A549 (cell line): ENCODE measurements around the gene NR3C1.

Experiments
- EP300 ChIP-seq, 2 experiments: fragments of >200 bp; sonication (Bioruptor Twin); formaldehyde crosslinking; IDR thresholded peaks; 2 replicates in 1 of 2; 3 replicates in 1 of 2; pipeline ENCODE4 v1.6.1; 2016 to 2017
- FOSL2 ChIP-seq, 2 experiments: fragments of 450-650 bp in 1 of 2; fragments of >200 bp in 1 of 2; sonication (Bioruptor Twin) in 1 of 2; formaldehyde crosslinking; IDR thresholded peaks; 2 replicates each; pipeline versions ENCODE4 v1.5.0 to v1.6.1; 2016 to 2020; ENCODE audit warnings: mild to moderate bottlenecking in 1 of 2, moderate library complexity in 1 of 2
- POLR2A ChIP-seq: IDR thresholded peaks from 2 replicates; pipeline ENCODE4 v1.6.1; 2012; ENCODE audit warnings: mild to moderate bottlenecking, low read length
- ZFP36 ChIP-seq: fragments of 450-650 bp; IDR thresholded peaks from 2 replicates; pipeline ENCODE4 v1.6.1; 2014; ENCODE audit warnings: borderline replicate concordance; ENCODE audit not compliant: partially characterized antibody
- TF ChIP-seq, protein P1 (sequence below): fragments of >200 bp; sonication (Bioruptor Twin); formaldehyde crosslinking; IDR thresholded peaks from 3 replicates; pipeline ENCODE4 v1.5.1; 2016

DNA sequence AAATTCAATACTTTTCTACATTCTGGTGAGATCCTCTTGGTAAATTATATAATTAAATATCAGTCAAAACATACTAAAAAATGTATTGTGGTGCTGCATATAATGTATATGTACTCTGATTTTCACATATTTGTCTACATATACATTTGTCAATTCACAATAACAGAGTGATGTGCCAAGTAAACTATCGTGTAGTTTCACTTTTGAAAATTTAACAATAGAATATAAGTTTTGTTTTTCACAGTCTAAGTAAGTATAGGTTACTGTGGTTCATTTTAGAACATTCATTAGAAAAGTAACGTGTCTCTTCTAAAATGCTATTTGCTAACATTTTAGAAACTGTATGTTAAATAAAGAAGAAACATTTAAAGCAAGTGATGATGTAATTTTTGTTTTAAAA, 73.6 kb downstream of the NR3C1 start:
- TF ChIP-seq POLR2A (no peak), EP300 (IDR thresholded peaks at IDR 0.05) (no peak), FOSL2 (IDR thresholded peaks at IDR 0.05) (no peak), FOSL2 (CRISPR knock-in tag; IDR thresholded peaks at IDR 0.05) (no peak), ZFP36 (no peak)
- TF ChIP-seq, protein P1, sequence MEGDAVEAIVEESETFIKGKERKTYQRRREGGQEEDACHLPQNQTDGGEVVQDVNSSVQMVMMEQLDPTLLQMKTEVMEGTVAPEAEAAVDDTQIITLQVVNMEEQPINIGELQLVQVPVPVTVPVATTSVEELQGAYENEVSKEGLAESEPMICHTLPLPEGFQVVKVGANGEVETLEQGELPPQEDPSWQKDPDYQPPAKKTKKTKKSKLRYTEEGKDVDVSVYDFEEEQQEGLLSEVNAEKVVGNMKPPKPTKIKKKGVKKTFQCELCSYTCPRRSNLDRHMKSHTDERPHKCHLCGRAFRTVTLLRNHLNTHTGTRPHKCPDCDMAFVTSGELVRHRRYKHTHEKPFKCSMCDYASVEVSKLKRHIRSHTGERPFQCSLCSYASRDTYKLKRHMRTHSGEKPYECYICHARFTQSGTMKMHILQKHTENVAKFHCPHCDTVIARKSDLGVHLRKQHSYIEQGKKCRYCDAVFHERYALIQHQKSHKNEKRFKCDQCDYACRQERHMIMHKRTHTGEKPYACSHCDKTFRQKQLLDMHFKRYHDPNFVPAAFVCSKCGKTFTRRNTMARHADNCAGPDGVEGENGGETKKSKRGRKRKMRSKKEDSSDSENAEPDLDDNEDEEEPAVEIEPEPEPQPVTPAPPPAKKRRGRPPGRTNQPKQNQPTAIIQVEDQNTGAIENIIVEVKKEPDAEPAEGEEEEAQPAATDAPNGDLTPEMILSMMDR = no peak
